Globus pallidus (tissue), 1 donor: ENCODE results near the gene MYO15B.

Experiments used
- DNase-seq: peaks from one replicate; pipeline ENCODE4 v3.0.0-alpha.2; 2015; ENCODE audit warnings: low spot score

The MYO15B gene

GRCh38 chr17:75587675-75588595 lies at the start of gene MYO15B:
TSS of gene MYO15B (plus strand) at chr17:75587800. CDS start at chr17:75588058, 258 bp downstream.
- DNase-seq, result peak; percentile 64

GRCh38 chr17:75539967-75540729 lies 47.5 kb upstream of the MYO15B start:
- no peak for DNase-seq

- DNase-seq, result no peak
These were observed 46.6 kb upstream of the MYO15B start for GRCh38 chr17:75540923-75541503.

GRCh38 chr17:75542229-75542628 lies 45.4 kb upstream of the MYO15B start:
- DNase-seq, result no peak

- DNase-seq, result no peak
These were observed 44.8 kb upstream of the MYO15B start for GRCh38 chr17:75542728-75543336.

GRCh38 chr17:75544250-75544649 lies 43.4 kb upstream of the MYO15B start:
- no peak for DNase-seq

GRCh38 chr17:75546181-75546580 lies 41.4 kb upstream of the MYO15B start:
- DNase-seq, result no peak

GRCh38 chr17:75547091-75547490 lies 40.5 kb upstream of the MYO15B start:
- DNase-seq, result no peak

- DNase-seq, result no peak
These were observed 38.8 kb upstream of the MYO15B start for GRCh38 chr17:75548813-75549212.

- DNase-seq, result no peak
These were observed 38.1 kb upstream of the MYO15B start for GRCh38 chr17:75549246-75550138.

- no peak for DNase-seq
These were observed 37.5 kb upstream of the MYO15B start for GRCh38 chr17:75550139-75550465.

- no peak for DNase-seq
These were observed 36.3 kb upstream of the MYO15B start for GRCh38 chr17:75551266-75551665.

GRCh38 chr17:75552425-75553294 lies 34.9 kb upstream of the MYO15B start:
- DNase-seq, result no peak

GRCh38 chr17:75553295-75554110 lies 34.1 kb upstream of the MYO15B start:
- DNase-seq, result no peak

- DNase-seq, result no peak
These were observed 31.9 kb upstream of the MYO15B start for GRCh38 chr17:75555679-75556153.

- DNase-seq, result peak; percentile 92
These were observed 30.3 kb upstream of the MYO15B start for GRCh38 chr17:75557075-75557851.

GRCh38 chr17:75557852-75558665 lies 29.5 kb upstream of the MYO15B start:
- peak; percentile 24 for DNase-seq
